Activated T-cell treated with anti-CD3 and anti-CD28 coated beads for 24 hours (primary cell): ENCODE results near the gene SEMA3G.

Experiments
- DNase-seq: peaks from one replicate; pipeline ENCODE4 v3.0.0-alpha.2; 2020; ENCODE audit warnings: low read depth

The SEMA3G gene

DNA sequence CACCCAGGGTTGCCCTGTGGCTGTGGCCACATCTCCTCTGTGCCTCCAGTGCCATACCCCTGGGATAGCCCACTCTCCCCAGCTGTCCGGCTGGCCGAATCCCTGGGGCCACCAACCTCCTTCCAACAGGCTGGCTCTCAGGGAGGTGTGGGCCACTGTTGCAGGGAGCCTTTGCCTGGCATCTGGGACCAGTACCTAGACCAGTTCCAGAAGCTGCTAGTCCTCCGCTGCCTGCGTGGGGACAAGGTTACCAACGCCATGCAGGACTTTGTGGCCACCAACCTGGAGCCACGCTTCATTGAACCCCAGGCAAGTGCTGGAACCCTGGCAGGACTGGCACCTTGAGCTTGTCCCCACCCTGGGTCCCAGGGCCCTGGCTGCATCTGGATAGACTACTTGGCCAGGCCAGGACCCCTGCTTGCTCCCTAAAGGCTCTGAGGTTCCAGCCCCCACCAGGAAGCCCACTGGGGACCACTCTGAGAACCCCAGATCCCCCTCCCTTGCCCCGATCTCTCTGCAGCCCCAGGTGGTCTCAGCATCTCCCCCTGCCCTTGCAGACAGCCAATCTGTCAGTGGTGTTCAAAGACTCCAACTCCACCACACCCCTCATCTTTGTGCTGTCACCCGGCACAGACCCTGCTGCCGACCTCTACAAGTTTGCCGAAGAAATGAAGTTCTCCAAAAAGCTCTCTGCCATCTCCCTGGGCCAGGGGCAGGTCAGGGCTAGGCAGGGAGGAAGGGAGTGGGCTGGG, 50.0 kb downstream of the SEMA3G start:
- no peak for DNase-seq

DNA sequence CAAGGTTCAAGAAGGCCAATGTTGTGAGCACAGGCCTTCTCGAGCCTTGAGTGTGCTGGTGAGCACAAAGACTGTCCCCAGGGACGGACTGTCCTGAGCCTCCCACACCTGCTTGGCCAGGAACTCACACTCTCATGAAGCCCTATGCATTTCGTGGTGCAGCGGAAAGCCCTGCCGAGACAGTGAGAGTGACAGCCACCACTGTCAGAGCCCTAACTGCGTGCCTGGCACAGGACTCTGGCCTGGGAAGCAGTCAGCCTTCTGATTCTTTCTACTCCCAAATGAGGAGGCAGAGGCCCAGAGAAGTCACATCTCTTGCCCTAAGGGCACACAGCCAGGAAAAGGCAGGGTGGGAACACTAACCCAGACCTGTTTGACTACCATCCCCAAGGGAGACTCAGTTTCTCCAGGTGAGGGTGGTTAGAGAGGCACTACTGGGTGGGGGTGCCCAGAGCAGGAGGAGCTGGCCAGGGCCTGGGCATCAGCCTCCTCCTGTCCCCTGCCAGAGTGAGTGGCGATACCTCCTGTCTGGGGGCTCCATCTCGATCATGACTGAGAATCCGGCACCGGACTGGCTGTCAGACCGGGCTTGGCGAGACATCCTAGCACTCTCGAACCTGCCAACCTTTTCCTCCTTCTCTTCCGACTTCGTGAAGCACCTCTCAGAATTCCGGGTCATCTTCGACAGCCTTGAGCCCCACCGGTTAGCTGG, 50.8 kb downstream of the SEMA3G start:
- DNase-seq, result no peak

DNA sequence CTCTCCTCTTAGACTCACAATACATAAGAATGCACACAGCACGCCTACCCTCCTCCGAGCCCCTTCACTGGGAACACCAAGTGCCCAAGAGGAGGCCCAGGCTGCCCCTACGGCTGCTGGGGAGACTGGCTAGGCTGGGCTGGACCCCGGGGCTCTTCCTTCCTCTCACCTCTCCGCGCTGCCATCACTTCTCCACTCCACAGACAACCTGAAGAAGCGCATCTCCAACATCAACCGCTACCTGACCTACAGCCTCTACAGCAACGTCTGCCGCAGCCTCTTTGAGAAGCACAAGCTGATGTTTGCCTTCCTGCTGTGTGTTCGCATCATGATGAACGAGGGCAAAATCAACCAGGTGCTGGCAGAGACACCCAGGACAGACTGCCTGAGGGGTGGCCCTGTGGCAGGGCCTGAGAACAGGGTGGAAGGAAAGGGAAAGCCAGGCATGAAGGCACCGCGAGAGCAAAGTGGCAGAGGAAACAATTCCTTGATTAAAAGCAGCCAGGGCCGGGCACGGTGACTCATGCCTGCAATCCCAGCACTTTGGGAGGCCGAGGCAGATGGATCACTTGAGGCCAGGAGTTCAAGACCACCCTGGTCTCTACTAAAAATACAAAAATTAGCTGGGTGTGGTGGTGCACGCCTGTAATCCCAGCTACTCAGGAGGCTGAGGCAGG, 51.6 kb downstream of the SEMA3G start:
- no peak for DNase-seq

DNA sequence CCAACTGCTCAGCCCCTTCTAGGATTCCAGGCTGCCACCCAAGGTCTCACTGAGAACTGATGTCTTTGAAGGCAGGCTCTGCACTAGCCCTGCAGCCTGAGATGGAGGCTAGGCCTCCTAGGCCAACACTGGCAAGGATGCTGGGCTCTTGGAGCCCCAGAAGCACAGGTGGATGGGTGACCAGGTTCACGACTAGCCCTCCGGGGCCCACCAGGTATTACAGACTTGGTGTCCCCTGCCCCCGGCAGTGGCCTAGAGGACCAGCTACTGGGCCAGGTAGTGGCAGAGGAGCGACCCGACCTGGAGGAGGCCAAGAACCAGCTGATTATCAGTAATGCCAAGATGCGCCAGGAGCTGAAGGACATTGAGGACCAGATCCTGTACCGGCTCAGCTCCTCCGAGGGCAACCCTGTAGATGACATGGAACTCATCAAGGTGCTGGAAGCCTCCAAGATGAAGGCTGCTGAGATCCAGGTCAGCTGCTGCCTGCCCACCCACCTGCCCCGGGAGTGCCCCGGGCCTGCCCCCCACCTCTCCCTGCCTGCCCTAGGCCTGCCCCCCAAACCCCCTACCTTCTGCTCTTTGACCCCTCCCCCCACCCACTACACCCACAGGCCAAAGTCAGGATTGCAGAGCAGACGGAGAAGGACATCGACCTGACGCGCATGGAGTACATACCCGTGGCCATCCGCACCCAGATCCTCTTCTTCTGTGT, 52.5 kb downstream of the SEMA3G start:
- no peak for DNase-seq

DNA sequence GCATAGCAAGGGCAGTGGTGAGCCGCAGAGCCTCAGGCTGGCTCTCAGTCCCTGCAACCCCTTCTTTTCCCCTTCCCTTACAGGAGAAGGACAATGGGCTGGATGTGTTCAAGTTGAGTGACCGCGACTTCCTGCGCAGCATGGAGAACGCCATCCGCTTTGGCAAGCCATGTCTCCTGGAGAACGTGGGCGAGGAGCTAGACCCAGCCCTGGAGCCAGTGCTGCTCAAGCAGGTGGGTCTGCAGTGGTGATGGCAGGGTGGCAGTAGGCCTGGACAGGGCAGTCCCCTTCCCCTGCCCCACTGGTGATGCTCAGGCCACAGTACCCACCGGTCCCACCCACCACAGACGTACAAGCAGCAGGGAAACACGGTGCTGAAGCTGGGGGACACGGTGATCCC, 53.8 kb downstream of the SEMA3G start:
- no peak for DNase-seq

DNA sequence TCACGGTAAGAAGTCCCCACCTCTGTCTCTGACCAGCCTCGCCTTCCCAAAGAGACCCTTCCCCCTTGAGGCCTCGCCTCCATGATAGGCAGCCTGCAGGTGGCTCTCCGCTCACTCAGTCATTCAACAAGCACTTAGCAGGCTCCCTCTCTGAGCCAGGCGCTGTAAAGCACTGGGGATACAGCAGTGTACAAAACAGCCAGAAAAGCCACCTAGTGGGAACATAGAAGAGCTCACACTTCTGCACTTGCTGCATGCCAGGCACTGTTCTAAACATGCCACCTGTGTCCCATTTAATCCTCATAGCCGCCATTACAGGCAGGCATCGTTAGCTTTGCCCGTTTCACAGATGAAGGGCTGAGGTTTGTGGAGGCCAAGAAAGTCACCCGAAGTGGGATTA, 56.0 kb downstream of the SEMA3G start:
- no peak for DNase-seq

DNA sequence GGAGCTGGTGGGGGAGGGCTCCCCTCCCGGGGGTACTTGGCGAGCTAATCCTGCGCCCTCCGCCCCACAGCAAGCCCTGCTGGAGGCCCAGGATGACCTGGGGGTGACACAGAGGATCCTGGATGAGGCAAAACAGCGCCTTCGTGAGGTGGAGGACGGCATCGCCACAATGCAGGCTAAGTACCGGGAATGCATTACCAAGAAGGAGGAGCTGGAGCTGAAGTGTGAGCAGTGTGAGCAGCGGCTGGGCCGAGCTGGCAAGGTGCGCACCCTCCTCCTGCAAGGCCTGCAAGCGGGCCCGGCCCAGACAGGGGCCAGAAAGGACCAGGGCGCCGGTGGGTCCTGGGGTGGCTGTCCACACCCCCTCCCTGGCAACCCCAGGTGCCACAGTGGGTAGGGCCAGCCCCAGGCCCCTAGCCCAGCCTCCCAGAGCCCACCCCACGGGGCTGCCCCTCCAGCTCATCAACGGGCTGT, 56.5 kb downstream of the SEMA3G start:
- no peak for DNase-seq

DNA sequence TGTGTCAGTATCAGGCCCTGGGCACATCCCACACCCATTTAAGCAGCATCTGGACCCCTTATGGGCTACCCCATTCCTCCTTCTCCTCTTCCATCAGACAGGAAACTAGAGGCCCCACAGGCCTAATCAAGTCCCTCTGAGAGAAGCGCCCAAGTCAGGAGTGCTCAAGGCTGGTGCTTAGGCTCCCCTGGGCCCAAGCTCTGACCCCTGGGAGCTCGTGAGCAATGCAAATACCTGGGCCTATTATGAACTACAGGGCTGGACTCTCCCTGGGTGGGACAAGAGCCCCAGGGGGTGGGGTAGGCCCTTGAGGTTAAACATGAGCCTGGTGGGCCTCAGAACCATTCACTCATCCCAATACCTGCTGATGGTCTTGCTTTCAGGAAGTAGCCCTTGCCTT, 57.4 kb downstream of the SEMA3G start:
- no peak for DNase-seq

DNA sequence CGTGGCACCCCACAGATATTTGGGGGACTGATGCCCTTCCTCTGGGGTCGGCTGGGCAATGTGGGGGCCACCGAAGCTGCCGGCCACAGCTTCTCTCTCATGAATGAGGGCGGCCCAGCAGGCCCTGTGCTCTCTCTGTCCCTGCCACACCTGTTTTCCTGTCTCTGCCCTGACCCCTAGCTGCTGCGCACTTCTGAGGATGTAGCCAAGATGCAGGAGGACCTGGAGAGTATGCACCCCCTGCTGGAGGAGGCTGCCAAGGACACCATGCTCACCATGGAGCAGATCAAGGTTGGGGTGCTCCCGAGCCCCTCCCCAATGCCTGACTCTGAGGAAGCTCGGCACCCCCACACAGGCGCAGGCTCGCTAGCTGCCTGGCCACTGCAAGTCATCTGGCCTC, 59.7 kb downstream of the SEMA3G start:
- no peak for DNase-seq

DNA sequence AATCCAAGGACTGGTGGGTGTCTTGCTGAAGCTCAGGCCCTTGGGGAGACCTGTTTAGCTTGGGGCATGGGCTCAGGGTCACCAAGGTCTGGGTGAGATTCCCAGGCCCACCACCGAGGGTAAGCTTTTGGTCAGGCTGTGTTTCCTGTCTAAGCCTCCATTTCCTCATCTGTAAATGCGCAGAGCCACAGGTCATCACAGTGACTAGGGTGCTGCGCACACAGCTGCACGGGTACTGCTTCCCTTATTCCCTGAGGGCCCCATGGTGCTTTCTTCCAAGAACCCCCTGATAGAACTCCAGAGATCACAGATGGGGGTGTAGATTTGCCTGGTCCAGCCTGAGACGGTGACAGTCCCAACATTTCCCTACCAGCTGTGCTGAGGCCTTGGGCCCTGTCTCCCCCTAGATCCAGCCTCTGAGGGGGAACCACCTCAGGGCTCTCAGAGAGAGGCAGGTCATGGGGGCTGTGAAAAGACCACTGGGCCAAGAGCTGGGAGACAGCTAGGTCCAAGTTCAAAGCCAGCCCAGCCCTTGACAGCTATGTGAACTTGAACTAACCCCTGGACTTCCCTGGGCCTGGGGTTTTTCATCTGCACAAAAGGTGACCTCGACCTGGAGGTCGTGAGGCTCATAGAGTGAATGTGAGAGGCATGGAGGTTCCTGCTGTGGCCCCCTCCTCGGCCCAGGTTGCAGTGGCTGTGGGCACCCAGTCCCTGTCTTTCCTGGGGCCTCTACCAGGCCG, 60.7 kb downstream of the SEMA3G start:
- no peak for DNase-seq

DNA sequence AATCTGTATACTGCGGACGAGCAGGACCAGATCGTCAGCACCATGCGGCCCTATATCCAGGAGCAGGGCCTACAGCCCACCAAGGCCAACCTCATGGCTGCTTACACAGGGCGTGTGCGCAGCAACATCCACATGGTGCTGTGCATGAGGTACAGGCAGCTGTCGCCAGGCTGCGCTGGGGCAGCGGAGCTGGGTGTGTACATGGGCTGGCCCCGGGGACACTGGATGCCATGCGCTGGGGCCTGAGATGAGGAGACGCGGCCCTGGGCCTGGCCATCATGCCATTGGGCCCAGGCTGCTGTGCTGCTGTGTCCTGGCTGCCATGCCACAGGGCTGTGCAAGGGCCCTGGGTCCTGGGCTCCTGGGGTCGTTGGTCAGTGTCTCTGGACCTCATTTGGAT, 61.5 kb downstream of the SEMA3G start:
- DNase-seq, result no peak
